CD8-positive, alpha-beta memory T cell (primary cell): ENCODE results near the gene KCTD1. TPM values are rescaled to one million over a fixed set of nuclear protein-coding genes. Genes with fewer than 3 reads are reported as not detected.

ENCODE experiments used
- CTCF ChIA-PET: fragments of 350-600 bp; sonication (Branson Sonifier 250); formaldehyde crosslinking; loops from one replicate; lab custom pipeline; 2021; ENCODE audit warnings: antibody characterized with exemption; lab: Charles Lee
- POLR2A ChIA-PET: fragments of 350-600 bp; sonication (Branson Sonifier 250); formaldehyde crosslinking; loops from one replicate; lab custom pipeline; 2021; ENCODE audit warnings: antibody characterized with exemption; lab: Charles Lee
- DNase-seq, 5 donors: peaks; one replicate each; pipeline versions ENCODE4 v3.0.0 to v3.0.0-alpha.2; 2020 to 2022; ENCODE audit warnings: mixed read lengths in 1 of 5
- H3K27ac ChIP-seq: one replicate; pipeline ENCODE4 v1.7.0; 2013; ENCODE audit warnings: low read depth, mild to moderate bottlenecking, low read length, moderate library complexity
- H3K27me3 ChIP-seq: 2 replicates; pipeline ENCODE4 v1.7.0; 2013; ENCODE audit warnings: low read length, mild to moderate bottlenecking; ENCODE audit not compliant: insufficient read depth, poor library complexity, severe bottlenecking
- H3K36me3 ChIP-seq: 2 replicates; pipeline ENCODE4 v1.7.0; 2013; ENCODE audit warnings: mild to moderate bottlenecking, low read length, moderate library complexity; ENCODE audit not compliant: insufficient read depth
- H3K4me1 ChIP-seq: 2 replicates; pipeline ENCODE4 v1.7.0; 2013; ENCODE audit warnings: mild to moderate bottlenecking, low read length, moderate library complexity; ENCODE audit not compliant: insufficient read depth
- H3K4me3 ChIP-seq: 2 replicates; pipeline ENCODE4 v1.7.0; 2013; ENCODE audit warnings: mild to moderate bottlenecking, low read length
- H3K9me3 ChIP-seq: 2 replicates; pipeline ENCODE4 v1.7.0; 2013; ENCODE audit warnings: mild to moderate bottlenecking, low read length
- H3K27ac Mint-ChIP-seq, 8 donors: one replicate each; pipeline ENCODE4 v1.8.0; 2020 to 2021; ENCODE audit warnings: mixed read lengths in 8 of 8, mild to moderate bottlenecking in 6 of 8, inconsistent platforms in 3 of 8, moderate library complexity in 3 of 8
- H3K27me3 Mint-ChIP-seq, 2 donors: one replicate each; pipeline ENCODE4 v1.8.0; 2020 to 2021; ENCODE audit warnings: mixed read lengths in 2 of 2, mild to moderate bottlenecking in 1 of 2, moderate library complexity in 1 of 2
- H3K36me3 Mint-ChIP-seq, 3 donors: one replicate each; pipeline ENCODE4 v1.8.0; 2020 to 2021; ENCODE audit warnings: mixed read lengths in 3 of 3, inconsistent platforms in 1 of 3, mild to moderate bottlenecking in 1 of 3
- H3K4me1 Mint-ChIP-seq, 3 donors: one replicate each; pipeline ENCODE4 v1.8.0; 2020 to 2021; ENCODE audit warnings: mixed read lengths in 3 of 3, inconsistent platforms in 1 of 3, mild to moderate bottlenecking in 1 of 3
- H3K4me3 Mint-ChIP-seq, 7 donors: one replicate each; pipeline ENCODE4 v1.8.0; 2020 to 2021; ENCODE audit warnings: mixed read lengths in 7 of 7, mild to moderate bottlenecking in 6 of 7, moderate library complexity in 4 of 7, inconsistent platforms in 2 of 7
- H3K9me3 Mint-ChIP-seq, 5 donors: one replicate each; pipeline ENCODE4 v1.8.0; 2020 to 2022; ENCODE audit warnings: mixed read lengths in 5 of 5, mild to moderate bottlenecking in 3 of 5, moderate library complexity in 2 of 5, inconsistent platforms in 1 of 5
- polyA plus RNA-seq: library from polyadenylated mRNA; unstranded; fragments of 300-500 nt; fragmentation: Illumina TruSeq; gene quantifications from one replicate; pipeline ENCODE4 v1.2.3, GENCODE V29; 2021
- total RNA-seq, 2 experiments: library from RNA; stranded (reverse); gene quantifications; one replicate each; pipeline ENCODE4 v1.2.3, GENCODE V29; 2021

The KCTD1 gene
- total and polyA plus RNA-seq, 3 experiments from 2014 or later, result 0.22 to 4.2 (median 3.5) TPM

GRCh38 chr18:26504831-26505230 is 43.5 kb downstream of the KCTD1 start:
- Histone ChIP-seq H3K27me3 (no peaks in the 10 kb centered on the region), H3K36me3 (no peaks in the 10 kb centered on the region), H3K9me3 (no peaks in the 10 kb centered on the region), H3K4me3 (no peak overlapping the region), H3K4me1 (no peaks in the 10 kb centered on the region), H3K27ac (no peak overlapping the region)
- CTCF ChIA-PET, result no interaction called here
- H3K4me1 Mint-ChIP-seq, result no peaks in the 10 kb centered on the region
- POLR2A ChIA-PET, result no interaction called here
- DNase-seq, result no peak
- H3K9me3 Mint-ChIP-seq, result no peaks in the 10 kb centered on the region
- peaks cover 0 to 1% of the 10 kb centered on the region in 2 donors for H3K27me3 Mint-ChIP-seq
- H3K27ac Mint-ChIP-seq, result no peak overlapping the region
- no peak overlapping the region for H3K4me3 Mint-ChIP-seq
- peaks cover 0 to 4% (median 2%) of the 10 kb centered on the region in 3 donors for H3K36me3 Mint-ChIP-seq

- Histone ChIP-seq H3K27me3 (no peaks in the 10 kb centered on the region), H3K9me3 (no peaks in the 10 kb centered on the region), H3K4me3 (no peak overlapping the region), H3K27ac (no peak overlapping the region), H3K36me3 (no peaks in the 10 kb centered on the region), H3K4me1 (no peaks in the 10 kb centered on the region)
- H3K9me3 Mint-ChIP-seq, result no peaks in the 10 kb centered on the region
- no peak for DNase-seq
- H3K36me3 Mint-ChIP-seq, result peaks cover 0 to 4% (median 2%) of the 10 kb centered on the region in 3 donors
- no peak overlapping the region for H3K4me3 Mint-ChIP-seq
- H3K27ac Mint-ChIP-seq, result no peak overlapping the region
- POLR2A ChIA-PET, result no interaction called here
- CTCF ChIA-PET, result no interaction called here
- no peaks in the 10 kb centered on the region for H3K4me1 Mint-ChIP-seq
- H3K27me3 Mint-ChIP-seq, result peaks cover 0 to 1% of the 10 kb centered on the region in 2 donors
These were observed 45.0 kb downstream of the KCTD1 start for GRCh38 chr18:26503382-26503781.

GRCh38 chr18:26502823-26503222 is 45.5 kb downstream of the KCTD1 start:
- H3K4me3 ChIP-seq, result no peak overlapping the region
- DNase-seq, result no peak
- ChIA-PET POLR2A (no interaction called here), CTCF (no interaction called here)
- H3K9me3 ChIP-seq, result no peaks in the 10 kb centered on the region
- H3K9me3 Mint-ChIP-seq, result no peaks in the 10 kb centered on the region
- H3K27me3 ChIP-seq, result no peaks in the 10 kb centered on the region
- H3K4me1 ChIP-seq, result no peaks in the 10 kb centered on the region
- no peak overlapping the region for H3K27ac Mint-ChIP-seq
- H3K27me3 Mint-ChIP-seq, result peaks cover 0 to 1% of the 10 kb centered on the region in 2 donors
- no peak overlapping the region for H3K4me3 Mint-ChIP-seq
- H3K36me3 Mint-ChIP-seq, result peaks cover 0 to 5% (median 2%) of the 10 kb centered on the region in 3 donors
- H3K36me3 ChIP-seq, result no peaks in the 10 kb centered on the region
- H3K27ac ChIP-seq, result no peak overlapping the region
- no peaks in the 10 kb centered on the region for H3K4me1 Mint-ChIP-seq

- POLR2A ChIA-PET, result no interaction called here
- DNase-seq, result no peak
- Mint-ChIP-seq H3K27ac (no peak overlapping the region), H3K9me3 (no peaks in the 10 kb centered on the region), H3K27me3 (peaks cover 0 to 1% of the 10 kb centered on the region in 2 donors), H3K4me1 (no peaks in the 10 kb centered on the region), H3K4me3 (no peak overlapping the region), H3K36me3 (peaks cover 4 to 7% (median 5%) of the 10 kb centered on the region in 3 donors)
- no peaks in the 10 kb centered on the region for H3K27me3 ChIP-seq
- no peaks in the 10 kb centered on the region for H3K4me1 ChIP-seq
- H3K4me3 ChIP-seq, result no peak overlapping the region
- H3K9me3 ChIP-seq, result no peaks in the 10 kb centered on the region
- CTCF ChIA-PET, result no interaction called here
- H3K27ac ChIP-seq, result no peak overlapping the region
- H3K36me3 ChIP-seq, result no peaks in the 10 kb centered on the region
These were observed 50.5 kb downstream of the KCTD1 start for GRCh38 chr18:26497866-26498265.

- H3K4me1 Mint-ChIP-seq, result no peaks in the 10 kb centered on the region
- no peak overlapping the region for H3K4me3 ChIP-seq
- no peak for DNase-seq
- no peak overlapping the region for H3K27ac Mint-ChIP-seq
- POLR2A ChIA-PET, result no interaction called here
- CTCF ChIA-PET, result no interaction called here
- H3K27ac ChIP-seq, result no peak overlapping the region
- no peaks in the 10 kb centered on the region for H3K9me3 ChIP-seq
- H3K9me3 Mint-ChIP-seq, result no peaks in the 10 kb centered on the region
- no peaks in the 10 kb centered on the region for H3K27me3 ChIP-seq
- H3K27me3 Mint-ChIP-seq, result peaks cover 0 to 1% of the 10 kb centered on the region in 2 donors
- no peaks in the 10 kb centered on the region for H3K36me3 ChIP-seq
- no peaks in the 10 kb centered on the region for H3K4me1 ChIP-seq
- peaks cover 4 to 7% (median 5%) of the 10 kb centered on the region in 3 donors for H3K36me3 Mint-ChIP-seq
- no peak overlapping the region for H3K4me3 Mint-ChIP-seq
These were observed 51.8 kb downstream of the KCTD1 start for GRCh38 chr18:26496528-26496927.

GRCh38 chr18:26495287-26495686 is 53.1 kb downstream of the KCTD1 start:
- Mint-ChIP-seq H3K27ac (no peak overlapping the region), H3K9me3 (no peaks in the 10 kb centered on the region), H3K36me3 (peaks cover 3 to 8% (median 4%) of the 10 kb centered on the region in 3 donors), H3K27me3 (no peaks in the 10 kb centered on the region), H3K4me3 (no peak overlapping the region), H3K4me1 (no peaks in the 10 kb centered on the region)
- ChIA-PET POLR2A (no interaction called here), CTCF (no interaction called here)
- no peaks in the 10 kb centered on the region for H3K36me3 ChIP-seq
- H3K4me1 ChIP-seq, result no peaks in the 10 kb centered on the region
- no peak overlapping the region for H3K27ac ChIP-seq
- no peaks in the 10 kb centered on the region for H3K27me3 ChIP-seq
- DNase-seq, result no peak
- no peak overlapping the region for H3K4me3 ChIP-seq
- H3K9me3 ChIP-seq, result no peaks in the 10 kb centered on the region

GRCh38 chr18:26493021-26493420 is 55.3 kb downstream of the KCTD1 start:
- Histone ChIP-seq H3K9me3 (no peaks in the 10 kb centered on the region), H3K4me3 (no peak overlapping the region), H3K36me3 (no peaks in the 10 kb centered on the region), H3K4me1 (no peaks in the 10 kb centered on the region), H3K27me3 (no peaks in the 10 kb centered on the region), H3K27ac (no peak overlapping the region)
- POLR2A ChIA-PET, result no interaction called here
- no peaks in the 10 kb centered on the region for H3K27me3 Mint-ChIP-seq
- H3K36me3 Mint-ChIP-seq, result peaks cover 3 to 8% (median 4%) of the 10 kb centered on the region in 3 donors
- H3K9me3 Mint-ChIP-seq, result no peaks in the 10 kb centered on the region
- CTCF ChIA-PET, result no interaction called here
- DNase-seq, result no peak
- no peaks in the 10 kb centered on the region for H3K4me1 Mint-ChIP-seq
- no peak overlapping the region for H3K27ac Mint-ChIP-seq
- no peak overlapping the region for H3K4me3 Mint-ChIP-seq

GRCh38 chr18:26491194-26491816 is 57.0 kb downstream of the KCTD1 start:
- Mint-ChIP-seq H3K4me1 (no peaks in the 10 kb centered on the region), H3K27me3 (no peaks in the 10 kb centered on the region), H3K27ac (no peak overlapping the region), H3K9me3 (no peaks in the 10 kb centered on the region), H3K4me3 (no peak overlapping the region), H3K36me3 (peaks cover 0 to 4% (median 4%) of the 10 kb centered on the region in 3 donors)
- H3K4me3 ChIP-seq, result no peak overlapping the region
- ChIA-PET CTCF (no interaction called here), POLR2A (no interaction called here)
- no peaks in the 10 kb centered on the region for H3K4me1 ChIP-seq
- DNase-seq, result no peak
- no peaks in the 10 kb centered on the region for H3K36me3 ChIP-seq
- no peak overlapping the region for H3K27ac ChIP-seq
- H3K9me3 ChIP-seq, result no peaks in the 10 kb centered on the region
- H3K27me3 ChIP-seq, result no peaks in the 10 kb centered on the region
